ENCODE measurements around the gene B9D1.

B9D1 gene

DNA sequence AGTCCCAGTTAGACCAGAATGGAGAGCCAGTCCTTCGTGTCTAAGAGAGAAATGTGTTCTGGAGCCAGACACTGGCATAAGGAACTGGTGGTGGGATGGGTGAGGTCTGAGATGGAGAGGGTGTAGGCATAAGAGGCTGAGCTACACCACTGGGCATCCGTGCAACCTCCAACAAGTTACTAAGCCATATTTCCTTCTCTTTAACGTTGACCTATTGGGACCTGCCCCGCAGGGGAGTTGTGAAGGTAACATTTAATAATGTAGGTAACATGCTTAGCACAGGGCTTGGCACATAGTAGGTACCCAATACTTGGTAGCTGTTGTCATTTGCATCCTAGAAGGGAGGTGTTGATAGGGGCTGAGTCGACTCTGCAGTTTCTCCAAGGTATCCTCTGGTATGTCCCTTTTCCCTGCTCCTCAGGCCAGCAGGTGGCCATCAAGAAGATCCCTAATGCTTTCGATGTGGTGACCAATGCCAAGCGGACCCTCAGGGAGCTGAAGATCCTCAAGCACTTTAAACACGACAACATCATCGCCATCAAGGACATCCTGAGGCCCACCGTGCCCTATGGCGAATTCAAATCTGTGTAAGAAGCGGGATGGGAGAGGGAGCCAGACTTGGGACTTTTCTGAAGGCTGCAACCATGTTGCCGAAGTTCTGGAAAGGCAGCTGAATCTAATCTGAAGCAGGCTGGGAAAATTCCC is 17.0 kb upstream of the B9D1 start:
- Histone ChIP-seq H3K9me2 (replicated peaks; ENCODE audit: insufficient read depth, low read length) (no peaks in the 10 kb centered on the region), H3K36me3 (replicated peaks; ENCODE audit: insufficient read depth, low read length) (no peaks in the 10 kb centered on the region), H3K27me3 (replicated peaks; ENCODE audit: insufficient read depth, low read length) (no peaks in the 10 kb centered on the region), H3K27ac (ENCODE audit: low read length) (no peak overlapping the region), H3K4me2 (ENCODE audit: low read depth, low read length) (peak overlapping the region; percentile 77), H3K9ac (ENCODE audit: low read length) (peak overlapping the region; percentile 65; the same call in 1 of the 2 replicates), H3K9me3 (replicated peaks; ENCODE audit: insufficient read depth, low read length) (no peaks in the 10 kb centered on the region), H3K4me1 (ENCODE audit: low read length) (no peaks in the 10 kb centered on the region; the same call in 1 of the 2 replicates), H3K79me2 (ENCODE audit: low read length) (peaks cover 12% of the 10 kb centered on the region), H4K20me1 (ENCODE audit: insufficient read depth, low read length) (no peaks in the 10 kb centered on the region), H3F3A (ENCODE audit: insufficient read depth, low read length) (peaks cover 12% of the 10 kb centered on the region), H2AFZ (ENCODE audit: low read length) (no peak overlapping the region), H3K4me3 (ENCODE audit: low read length) (peak overlapping the region; percentile 97)
- TF ChIP-seq, protein P1, sequence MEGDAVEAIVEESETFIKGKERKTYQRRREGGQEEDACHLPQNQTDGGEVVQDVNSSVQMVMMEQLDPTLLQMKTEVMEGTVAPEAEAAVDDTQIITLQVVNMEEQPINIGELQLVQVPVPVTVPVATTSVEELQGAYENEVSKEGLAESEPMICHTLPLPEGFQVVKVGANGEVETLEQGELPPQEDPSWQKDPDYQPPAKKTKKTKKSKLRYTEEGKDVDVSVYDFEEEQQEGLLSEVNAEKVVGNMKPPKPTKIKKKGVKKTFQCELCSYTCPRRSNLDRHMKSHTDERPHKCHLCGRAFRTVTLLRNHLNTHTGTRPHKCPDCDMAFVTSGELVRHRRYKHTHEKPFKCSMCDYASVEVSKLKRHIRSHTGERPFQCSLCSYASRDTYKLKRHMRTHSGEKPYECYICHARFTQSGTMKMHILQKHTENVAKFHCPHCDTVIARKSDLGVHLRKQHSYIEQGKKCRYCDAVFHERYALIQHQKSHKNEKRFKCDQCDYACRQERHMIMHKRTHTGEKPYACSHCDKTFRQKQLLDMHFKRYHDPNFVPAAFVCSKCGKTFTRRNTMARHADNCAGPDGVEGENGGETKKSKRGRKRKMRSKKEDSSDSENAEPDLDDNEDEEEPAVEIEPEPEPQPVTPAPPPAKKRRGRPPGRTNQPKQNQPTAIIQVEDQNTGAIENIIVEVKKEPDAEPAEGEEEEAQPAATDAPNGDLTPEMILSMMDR (IDR thresholded peaks at IDR 0.05; ENCODE audit: low read length) = no peak
- TF ChIP-seq EZH2 (optimal IDR thresholded peaks at IDR 0.05; ENCODE audit: low read depth, low read length) = no peak
- TF ChIP-seq EZH2phosphoT487 (IDR thresholded peaks at IDR 0.05; ENCODE audit: low read length) = no peak
- DNase-seq = no peak

DNA sequence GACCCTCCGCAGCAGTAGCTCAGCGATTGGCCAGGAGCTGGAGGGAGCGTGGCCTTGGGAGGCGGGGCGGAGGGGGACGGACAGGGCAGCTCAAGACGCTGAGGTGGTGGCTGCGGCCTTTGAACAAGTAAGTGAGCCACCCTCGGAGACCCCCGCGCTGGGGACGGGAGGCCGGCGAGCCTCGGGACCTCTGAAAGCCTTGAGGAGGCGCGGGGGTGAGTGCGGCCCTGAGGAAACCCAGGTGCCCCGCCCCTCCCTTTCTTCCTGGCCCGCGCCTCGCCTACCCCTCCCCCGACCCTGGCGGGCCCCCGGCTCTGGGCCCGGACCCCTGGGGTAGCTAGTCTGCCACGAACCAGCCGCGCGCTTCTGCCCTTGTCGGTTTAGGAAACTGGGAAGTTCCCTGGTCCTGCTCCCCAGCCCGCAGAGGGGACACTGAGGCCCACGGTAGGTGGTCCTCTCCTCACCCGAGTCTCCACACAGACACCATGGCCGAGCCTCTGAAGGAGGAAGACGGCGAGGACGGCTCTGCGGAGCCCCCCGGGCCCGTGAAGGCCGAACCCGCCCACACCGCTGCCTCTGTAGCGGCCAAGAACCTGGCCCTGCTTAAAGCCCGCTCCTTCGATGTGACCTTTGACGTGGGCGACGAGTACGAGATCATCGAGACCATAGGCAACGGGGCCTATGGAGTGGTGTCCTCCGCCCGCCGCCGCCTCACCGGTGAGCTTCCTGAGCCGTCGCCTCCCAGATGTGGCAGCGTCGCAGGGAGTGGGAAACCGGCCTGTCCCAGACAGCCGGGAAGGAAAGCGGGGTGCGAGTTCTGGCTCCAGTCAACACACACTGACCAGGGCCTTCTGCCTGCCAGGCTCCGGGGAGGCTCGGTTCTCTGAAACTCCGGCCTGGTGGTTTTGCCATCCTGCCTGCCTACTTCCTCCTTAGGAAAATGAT is 16.2 kb upstream of the B9D1 start, which contains the start of gene MAPK7:
TSS of gene MAPK7 (plus strand) at position 83 of the 945 bp plus-strand sequence. CDS start at position 486, 403 bp downstream.
- Histone ChIP-seq H3K27me3 (replicated peaks; ENCODE audit: insufficient read depth, low read length) (no peaks in the 10 kb centered on the region), H4K20me1 (ENCODE audit: insufficient read depth, low read length) (no peaks in the 10 kb centered on the region), H3K9me3 (replicated peaks; ENCODE audit: insufficient read depth, low read length) (no peaks in the 10 kb centered on the region), H3K79me2 (ENCODE audit: low read length) (peaks cover 12% of the 10 kb centered on the region), H3K9ac (ENCODE audit: low read length) (peak within 1 kb of the TSS; percentile 75), H3K36me3 (replicated peaks; ENCODE audit: insufficient read depth, low read length) (no peaks in the 10 kb centered on the region), H3K4me3 (ENCODE audit: low read length) (peak within 1 kb of the TSS; percentile 97), H3F3A (ENCODE audit: insufficient read depth, low read length) (peaks cover 12% of the 10 kb centered on the region), H3K9me2 (replicated peaks; ENCODE audit: insufficient read depth, low read length) (no peaks in the 10 kb centered on the region), H3K4me2 (ENCODE audit: low read depth, low read length) (peak within 1 kb of the TSS; percentile 77), H3K27ac (ENCODE audit: low read length) (peak within 1 kb of the TSS; percentile 88), H2AFZ (ENCODE audit: low read length) (peak within 1 kb of the TSS; percentile 76), H3K4me1 (ENCODE audit: low read length) (no peaks in the 10 kb centered on the region; the same call in 1 of the 2 replicates)
- DNase-seq = no peak
- TF ChIP-seq, protein P1 (IDR thresholded peaks at IDR 0.05; ENCODE audit: low read length) = no peak
- TF ChIP-seq EZH2 (optimal IDR thresholded peaks at IDR 0.05; ENCODE audit: low read depth, low read length) (no peak), EZH2phosphoT487 (IDR thresholded peaks at IDR 0.05; ENCODE audit: low read length) (no peak)

DNA sequence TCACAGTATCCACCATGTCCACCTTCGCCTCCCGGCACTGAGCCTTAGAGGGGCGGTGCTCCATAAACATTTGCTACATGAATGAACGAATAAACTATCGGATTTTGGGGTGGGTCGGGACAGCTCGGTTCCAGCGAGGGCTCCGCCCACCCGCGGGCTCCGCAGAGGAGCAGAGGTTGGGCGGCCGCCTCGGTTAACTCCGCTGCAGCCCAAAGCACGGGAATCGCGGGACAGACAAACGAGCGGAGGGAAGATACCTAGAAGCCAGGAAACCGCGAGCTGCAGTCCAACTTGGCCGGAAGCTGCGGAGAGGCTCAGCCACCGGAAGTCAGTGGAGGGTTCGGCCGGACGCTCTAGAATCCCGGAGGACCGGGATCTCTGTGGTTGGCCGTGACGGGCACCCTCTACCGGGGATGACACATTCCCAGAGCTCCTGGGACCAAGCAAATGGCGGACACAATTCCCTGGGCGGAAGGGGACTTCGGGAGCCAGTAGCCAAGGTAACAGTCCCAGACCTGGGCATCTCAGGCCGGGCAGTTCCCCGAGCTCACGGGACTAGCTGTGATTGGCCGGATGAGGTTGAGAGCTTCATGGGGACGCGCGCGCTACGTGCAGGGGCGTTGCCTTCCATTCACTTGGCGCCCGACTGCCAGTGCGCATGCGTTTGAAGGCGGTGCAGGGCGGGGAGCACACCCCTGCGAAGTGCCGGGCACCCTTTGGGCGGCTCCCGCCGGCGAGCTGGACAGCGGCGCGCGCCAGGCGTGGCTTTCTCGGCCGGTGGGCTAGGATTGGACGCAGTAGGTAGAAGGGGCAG is 15.3 kb upstream of the B9D1 start:
- Histone ChIP-seq H3K4me1 (ENCODE audit: low read length) (no peaks in the 10 kb centered on the region; the same call in 1 of the 2 replicates), H3K27ac (ENCODE audit: low read length) (peak overlapping the region; percentile 88), H3K79me2 (ENCODE audit: low read length) (peaks cover 12% of the 10 kb centered on the region)

More for the DNA sequence above, 15.3 kb upstream of the B9D1 start:
- Histone ChIP-seq H3K9ac (ENCODE audit: low read length) (peak overlapping the region; percentile 75), H3K9me3 (replicated peaks; ENCODE audit: insufficient read depth, low read length) (no peaks in the 10 kb centered on the region), H3F3A (ENCODE audit: insufficient read depth, low read length) (peaks cover 12% of the 10 kb centered on the region), H2AFZ (ENCODE audit: low read length) (peak overlapping the region; percentile 57), H3K9me2 (replicated peaks; ENCODE audit: insufficient read depth, low read length) (no peaks in the 10 kb centered on the region), H3K36me3 (replicated peaks; ENCODE audit: insufficient read depth, low read length) (no peaks in the 10 kb centered on the region), H3K4me3 (ENCODE audit: low read length) (peak overlapping the region; percentile 97), H4K20me1 (ENCODE audit: insufficient read depth, low read length) (no peaks in the 10 kb centered on the region), H3K27me3 (replicated peaks; ENCODE audit: insufficient read depth, low read length) (no peaks in the 10 kb centered on the region), H3K4me2 (ENCODE audit: low read depth, low read length) (peak overlapping the region; percentile 71)
- no peak for TF ChIP-seq EZH2 (optimal IDR thresholded peaks at IDR 0.05; ENCODE audit: low read depth, low read length)
- no peak for TF ChIP-seq EZH2phosphoT487 (IDR thresholded peaks at IDR 0.05; ENCODE audit: low read length)
- TF ChIP-seq, protein P1 (IDR thresholded peaks at IDR 0.05; ENCODE audit: low read length) = no peak
- peak; percentile 98 for DNase-seq

Data from MM.1S (cell line).